GM15510 (cell line): ENCODE measurements around the gene RNU6-8.
A peak's percentile ranks its signal among the peaks of the same experiment; 100 is the strongest.

ENCODE experiments used
- POLR2A ChIP-seq: IDR thresholded peaks from 3 replicates; pipeline ENCODE4 v1.6.1; 2011; ENCODE audit warnings: borderline replicate concordance; ENCODE audit not compliant: insufficient read length; ENCODE audit errors: extremely low read depth

RNU6-8 gene

GRCh38 chr14:32202998-32203882 lies at the start of gene RNU6-8:
RNU6-8 (minus strand) TSS chr14:32203269.
- peak; percentile 43 for TF ChIP-seq POLR2A

- no peak for TF ChIP-seq POLR2A
Observed at GRCh38 chr14:32252030-32252670, 49.1 kb upstream of the RNU6-8 start.

GRCh38 chr14:32251530-32251929 lies 48.5 kb upstream of the RNU6-8 start:
- TF ChIP-seq POLR2A: no peak

- no peak for TF ChIP-seq POLR2A
Observed at GRCh38 chr14:32250681-32251080, 47.6 kb upstream of the RNU6-8 start.

- no peak for TF ChIP-seq POLR2A
Observed at GRCh38 chr14:32249780-32250179, 46.7 kb upstream of the RNU6-8 start.

GRCh38 chr14:32249371-32249770 lies 46.3 kb upstream of the RNU6-8 start:
- TF ChIP-seq POLR2A: no peak

- no peak for TF ChIP-seq POLR2A
Observed at GRCh38 chr14:32246751-32247150, 43.7 kb upstream of the RNU6-8 start.

- no peak for TF ChIP-seq POLR2A
Observed at GRCh38 chr14:32244404-32244803, 41.3 kb upstream of the RNU6-8 start.

- TF ChIP-seq POLR2A: no peak
Observed at GRCh38 chr14:32233260-32233659, 30.2 kb upstream of the RNU6-8 start.

- TF ChIP-seq POLR2A: no peak
Observed at GRCh38 chr14:32232481-32232880, 29.4 kb upstream of the RNU6-8 start.

GRCh38 chr14:32230695-32231280 lies 27.7 kb upstream of the RNU6-8 start:
- no peak for TF ChIP-seq POLR2A

GRCh38 chr14:32230181-32230580 lies 27.1 kb upstream of the RNU6-8 start:
- no peak for TF ChIP-seq POLR2A

- TF ChIP-seq POLR2A: no peak
Observed at GRCh38 chr14:32226056-32226455, 23.0 kb upstream of the RNU6-8 start.

- no peak for TF ChIP-seq POLR2A
Observed at GRCh38 chr14:32225378-32225920, 22.4 kb upstream of the RNU6-8 start.

GRCh38 chr14:32224737-32225377 lies 21.8 kb upstream of the RNU6-8 start:
- no peak for TF ChIP-seq POLR2A
